ENCODE measurements around the gene NECAB2.

The NECAB2 gene

GRCh38 chr16:84047626-84048025, 79.6 kb downstream of the NECAB2 start:
- no peak for DNase-seq

DNA sequence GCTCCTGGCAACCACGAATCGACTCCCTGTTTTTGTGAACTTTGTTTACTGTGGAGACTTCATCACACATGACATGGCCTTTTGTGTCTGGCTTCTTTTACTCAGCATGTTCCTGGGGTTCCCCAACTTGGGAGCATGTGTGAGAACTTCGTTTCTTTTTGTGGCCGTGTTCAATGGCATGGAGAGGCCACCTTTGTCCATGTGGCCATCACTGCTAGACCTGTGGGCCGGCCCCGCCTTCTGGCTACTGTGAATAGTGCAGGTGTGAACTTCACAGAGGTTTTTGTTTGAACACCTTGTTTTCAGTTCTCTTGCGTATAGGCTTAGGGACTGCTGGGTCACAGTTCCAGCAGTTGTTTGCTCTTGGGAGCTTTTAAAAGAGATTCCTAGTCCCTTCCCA, 80.2 kb downstream of the NECAB2 start:
- no peak for DNase-seq

GRCh38 chr16:84048871-84049270, 80.8 kb downstream of the NECAB2 start:
- no peak for DNase-seq

DNA sequence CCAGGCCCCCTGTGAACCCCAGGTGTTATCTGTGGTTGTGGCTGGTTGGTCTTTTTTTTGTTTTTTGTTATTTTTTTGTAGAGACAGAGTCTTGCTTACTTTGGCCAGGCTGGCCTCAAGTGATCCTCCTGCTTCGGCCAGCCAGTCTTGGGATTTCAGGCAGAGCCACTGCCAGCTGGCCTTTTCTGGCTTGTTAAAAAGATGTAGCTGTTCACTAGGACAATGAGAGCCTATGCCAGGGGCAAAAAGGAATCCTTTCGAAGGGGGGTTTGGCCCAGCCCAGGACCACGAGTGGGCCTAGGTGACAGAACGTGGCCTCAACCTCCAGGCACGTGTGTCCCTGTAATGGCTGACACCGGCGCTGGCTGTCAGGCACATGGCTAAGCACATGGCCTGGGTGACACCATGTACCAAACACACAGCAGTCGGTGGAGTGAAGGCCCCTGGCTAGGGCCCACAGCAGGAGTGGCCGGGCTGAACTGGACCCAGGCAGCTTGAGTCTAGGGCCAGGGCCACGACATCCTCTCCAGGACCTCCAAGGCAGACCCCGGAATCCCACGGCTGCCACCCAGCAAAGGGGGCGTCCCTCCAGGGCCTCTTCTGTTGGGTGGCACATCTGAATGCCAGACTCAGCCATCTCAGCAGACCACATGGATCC, 81.5 kb downstream of the NECAB2 start:
- no peak for DNase-seq

- DNase-seq, result no peak
Observed at GRCh38 chr16:84050316-84050715, 82.3 kb downstream of the NECAB2 start.

DNA sequence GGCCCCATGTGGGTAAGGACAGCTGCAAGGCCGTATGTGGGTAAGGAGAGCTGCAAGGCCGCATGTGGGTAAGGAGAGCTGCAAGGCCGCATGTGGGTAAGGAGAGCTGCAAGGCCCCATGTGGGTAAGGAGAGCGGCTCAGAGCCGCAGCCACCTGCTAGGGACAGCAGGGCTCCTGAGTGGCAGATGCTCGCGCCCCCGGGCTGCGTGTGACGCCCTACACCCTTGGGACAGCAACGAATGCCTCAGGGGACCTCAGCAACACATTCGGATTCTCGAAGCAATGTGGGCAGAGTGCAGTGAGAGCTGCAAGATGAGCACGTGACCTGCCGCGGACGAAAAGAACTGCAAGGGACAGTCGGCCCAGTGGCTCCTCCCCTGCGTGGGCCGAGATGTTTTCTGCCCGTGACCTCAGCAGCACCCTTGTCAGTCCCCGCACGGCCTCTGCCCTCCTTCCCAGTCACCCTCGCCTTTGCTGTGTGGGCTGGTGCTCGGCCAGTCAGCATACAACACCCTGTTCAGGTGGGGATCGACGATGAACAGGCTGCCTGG, 84.1 kb downstream of the NECAB2 start:
- no peak for DNase-seq

All from GOT3 (cell line).